Left ventricle myocardium inferior (tissue), 1 donor: ENCODE results near the gene VPS16. TPM values are rescaled to one million over a fixed set of nuclear protein-coding genes. Genes with fewer than 3 reads are reported as not detected.

Source experiments
- DNase-seq: peaks from one replicate; pipeline ENCODE4 v3.0.0-alpha.2; 2020
- H3K27ac ChIP-seq: fragments of 200-600 bp; replicated peaks from 2 replicates; pipeline ENCODE4 v1.8.0; 2021
- H3K27me3 ChIP-seq: fragments of 200-600 bp; 2 replicates; pipeline ENCODE4 v1.8.0; 2021; ENCODE audit warnings: low read depth
- H3K36me3 ChIP-seq: fragments of 200-600 bp; 2 replicates; pipeline ENCODE4 v1.8.0; 2021
- H3K4me1 ChIP-seq: fragments of 200-600 bp; 2 replicates; pipeline ENCODE4 v1.8.0; 2021
- H3K4me3 ChIP-seq: fragments of 200-600 bp; 2 replicates; pipeline ENCODE4 v1.8.0; 2021; ENCODE audit warnings: mild to moderate bottlenecking, moderate library complexity
- H3K9me3 ChIP-seq: fragments of 200-600 bp; replicated peaks from 2 replicates; pipeline ENCODE4 v1.8.0; 2021
- intact Hi-C: fragments of 100-400 bp; cut with micrococcal nuclease; formaldehyde crosslinking; loops from one replicate; pipeline ENCODE4 v1.11.0; 2022
- total RNA-seq: library from RNA; stranded (reverse); fragmentation: NEBNext Ultra II Directional; extraction: Animal tissue kit (Norgen Biotek cat#: 25700); gene quantifications from one replicate; pipeline ENCODE4 v1.2.1, GENCODE V29; 2021
- TF ChIP-seq, protein P1 (sequence below): fragments of 200-600 bp; IDR thresholded peaks from 2 replicates; pipeline ENCODE4 v1.8.0; 2021; ENCODE audit warnings: antibody characterized with exemption, mild to moderate bottlenecking, borderline replicate concordance
- donor health status: DM: no; HTN: yes; CAD: no; lungs with severe emphysema.

The VPS16 gene
- total RNA-seq, 1 donor from 2014 or later = 15.7 TPM

DNA sequence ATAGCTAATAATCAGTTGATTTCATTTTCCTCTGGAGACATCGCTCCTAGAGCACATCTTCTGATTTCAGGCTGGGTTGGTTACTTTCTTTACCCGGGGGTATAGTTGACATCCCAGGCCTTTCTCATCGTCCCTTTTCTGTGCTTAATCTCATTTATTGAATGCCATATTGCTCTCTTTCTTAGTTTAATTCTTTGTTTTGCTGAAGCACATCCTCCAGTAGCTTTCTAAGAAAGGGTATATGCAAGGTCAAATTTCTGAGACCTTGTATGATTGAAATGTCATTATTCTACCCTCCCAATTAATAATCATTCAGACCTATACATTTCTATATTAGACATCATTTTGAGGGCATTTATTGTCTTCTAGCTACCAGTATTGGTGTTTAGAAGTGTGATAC, 28.4 kb upstream of the VPS16 start:
- Histone ChIP-seq H3K27me3 (peaks cover 84% of the 10 kb centered on the region), H3K4me1 (no peaks in the 10 kb centered on the region), H3K36me3 (no peaks in the 10 kb centered on the region), H3K27ac (no peak overlapping the region), H3K4me3 (no peak overlapping the region), H3K9me3 (peaks cover 18% of the 10 kb centered on the region)
- TF ChIP-seq, protein P1, sequence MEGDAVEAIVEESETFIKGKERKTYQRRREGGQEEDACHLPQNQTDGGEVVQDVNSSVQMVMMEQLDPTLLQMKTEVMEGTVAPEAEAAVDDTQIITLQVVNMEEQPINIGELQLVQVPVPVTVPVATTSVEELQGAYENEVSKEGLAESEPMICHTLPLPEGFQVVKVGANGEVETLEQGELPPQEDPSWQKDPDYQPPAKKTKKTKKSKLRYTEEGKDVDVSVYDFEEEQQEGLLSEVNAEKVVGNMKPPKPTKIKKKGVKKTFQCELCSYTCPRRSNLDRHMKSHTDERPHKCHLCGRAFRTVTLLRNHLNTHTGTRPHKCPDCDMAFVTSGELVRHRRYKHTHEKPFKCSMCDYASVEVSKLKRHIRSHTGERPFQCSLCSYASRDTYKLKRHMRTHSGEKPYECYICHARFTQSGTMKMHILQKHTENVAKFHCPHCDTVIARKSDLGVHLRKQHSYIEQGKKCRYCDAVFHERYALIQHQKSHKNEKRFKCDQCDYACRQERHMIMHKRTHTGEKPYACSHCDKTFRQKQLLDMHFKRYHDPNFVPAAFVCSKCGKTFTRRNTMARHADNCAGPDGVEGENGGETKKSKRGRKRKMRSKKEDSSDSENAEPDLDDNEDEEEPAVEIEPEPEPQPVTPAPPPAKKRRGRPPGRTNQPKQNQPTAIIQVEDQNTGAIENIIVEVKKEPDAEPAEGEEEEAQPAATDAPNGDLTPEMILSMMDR = no peak
- no peak for DNase-seq
- intact Hi-C loops = no loop called here

GRCh38 chr20:2814076-2814475, 26.5 kb upstream of the VPS16 start:
- no peak overlapping the region for H3K27ac ChIP-seq
- no peaks in the 10 kb centered on the region for H3K4me1 ChIP-seq
- peaks cover 18% of the 10 kb centered on the region for H3K9me3 ChIP-seq
- peaks cover 84% of the 10 kb centered on the region for H3K27me3 ChIP-seq
- TF ChIP-seq, protein P1 = no peak
- no peaks in the 10 kb centered on the region for H3K36me3 ChIP-seq
- DNase-seq = no peak
- intact Hi-C loops = no loop called here
- no peak overlapping the region for H3K4me3 ChIP-seq

DNA sequence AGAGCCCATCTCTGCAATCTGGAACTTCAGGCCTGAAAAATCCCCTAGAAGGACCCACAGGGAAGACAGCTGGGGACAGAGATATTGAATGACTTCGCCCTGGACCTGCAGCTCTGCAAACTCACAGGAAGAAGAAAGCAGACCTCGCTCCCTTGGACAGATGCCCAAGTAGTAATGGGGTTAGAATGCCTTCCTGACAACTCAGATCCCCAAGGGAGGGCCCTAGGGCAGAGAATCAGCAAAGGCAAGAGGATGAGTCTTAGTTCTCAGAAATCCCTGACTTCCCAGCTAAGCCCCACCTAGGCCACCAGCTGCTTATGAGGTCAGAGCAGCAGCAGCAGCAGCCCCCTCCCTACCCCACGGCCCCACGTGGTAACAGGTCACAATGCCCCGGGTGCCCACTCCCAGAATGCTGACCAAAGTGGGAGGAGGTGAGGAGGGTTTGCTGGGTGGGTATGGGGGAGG, 25.9 kb upstream of the VPS16 start, which contains the start of gene C20orf141:
Gene C20orf141 (plus strand): TSS at position 401 of the 465 bp plus-strand sequence. CDS start 198 bp downstream, outside the sequence.
- no peak for DNase-seq
- H3K27ac ChIP-seq = no peak within 1 kb of the TSS
- H3K36me3 ChIP-seq = no peaks in the 10 kb centered on the region
- no peaks in the 10 kb centered on the region for H3K4me1 ChIP-seq
- TF ChIP-seq, protein P1 = no peak
- peaks cover 18% of the 10 kb centered on the region for H3K9me3 ChIP-seq
- intact Hi-C loops = no loop called here
- no peak within 1 kb of the TSS for H3K4me3 ChIP-seq
- H3K27me3 ChIP-seq = peaks cover 84% of the 10 kb centered on the region

- H3K36me3 ChIP-seq = no peaks in the 10 kb centered on the region
- DNase-seq = no peak
- peaks cover 4% of the 10 kb centered on the region for H3K4me1 ChIP-seq
- TF ChIP-seq, protein P1 = no peak
- peaks cover 18% of the 10 kb centered on the region for H3K9me3 ChIP-seq
- no peak overlapping the region for H3K27ac ChIP-seq
- intact Hi-C loops = no loop called here
- H3K4me3 ChIP-seq = no peak overlapping the region
- peaks cover 84% of the 10 kb centered on the region for H3K27me3 ChIP-seq
Observed at GRCh38 chr20:2815242-2815900, 25.2 kb upstream of the VPS16 start.

DNA sequence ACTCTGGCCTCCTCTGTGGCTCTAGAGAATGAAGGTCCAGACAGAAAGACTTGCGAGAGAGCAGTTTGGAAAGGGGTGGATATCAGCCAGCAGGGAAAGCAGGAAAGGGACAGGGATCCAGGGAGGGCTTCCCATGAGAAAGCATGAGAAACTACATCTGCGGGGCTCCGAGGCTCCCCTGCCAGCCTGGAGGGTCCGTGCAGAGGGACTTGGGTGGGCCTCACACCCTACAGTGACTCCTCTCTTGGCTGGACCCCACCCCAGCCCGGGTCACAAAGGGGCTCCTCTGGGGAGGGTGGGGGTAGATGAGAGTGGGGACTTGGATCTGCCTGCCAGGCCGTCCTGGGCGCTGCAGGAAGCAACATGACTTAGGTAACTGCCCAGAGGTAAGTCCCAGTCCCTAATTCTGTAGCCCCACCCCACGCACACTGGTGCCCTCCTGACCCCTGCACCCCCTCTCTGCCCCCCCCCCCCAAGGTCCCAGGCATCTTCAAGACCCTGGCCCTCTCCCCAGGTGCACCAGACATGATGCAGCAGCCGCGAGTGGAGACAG, 24.4 kb upstream of the VPS16 start, which contains the start of gene TMEM239:
Gene TMEM239 (plus strand): TSS at position 335 of the 553 bp plus-strand sequence. CDS start 191 bp downstream, at position 526.
- Histone ChIP-seq H3K36me3 (no peaks in the 10 kb centered on the region), H3K4me3 (no peak within 1 kb of the TSS), H3K9me3 (peaks cover 18% of the 10 kb centered on the region), H3K27ac (no peak within 1 kb of the TSS), H3K4me1 (peaks cover 11% of the 10 kb centered on the region), H3K27me3 (peaks cover 84% of the 10 kb centered on the region)
- DNase-seq = no peak
- intact Hi-C loops = no loop called here
- TF ChIP-seq, protein P1 = no peak
